ENCODE results near the gene DHPS.

Gene DHPS

GRCh38 chr19:12675399-12675798 is 6.3 kb downstream of the DHPS start:
- DNase-seq (ENCODE audit: low read depth, low spot score), result no peak

GRCh38 chr19:12672744-12673143 is 8.9 kb downstream of the DHPS start:
- no peak for DNase-seq (ENCODE audit: low read depth, low spot score)

- DNase-seq (ENCODE audit: low read depth, low spot score), result no peak
Measured at GRCh38 chr19:12670159-12670928, 11.3 kb downstream of the DHPS start.

- peak; percentile 90 for DNase-seq (ENCODE audit: low read depth, low spot score)
Measured at GRCh38 chr19:12669270-12670158, 12.2 kb downstream of the DHPS start.

GRCh38 chr19:12668932-12669269 is 12.8 kb downstream of the DHPS start:
- DNase-seq (ENCODE audit: low read depth, low spot score), result peak; percentile 59

- no peak for DNase-seq (ENCODE audit: low read depth, low spot score)
Measured at GRCh38 chr19:12668346-12668745, 13.3 kb downstream of the DHPS start.

- no peak for DNase-seq (ENCODE audit: low read depth, low spot score)
Measured at GRCh38 chr19:12667731-12668302, 13.9 kb downstream of the DHPS start.

- DNase-seq (ENCODE audit: low read depth, low spot score), result peak; percentile 91
Measured at GRCh38 chr19:12666265-12667048, 15.2 kb downstream of the DHPS start, which contains the start of the genes MAN2B1 and WDR83. Gene MAN2B1, minus strand, starts transcription at chr19:12666742. Its CDS starts 41 bp downstream, at chr19:12666701. Gene WDR83, plus strand, starts transcription at chr19:12666807. Its CDS starts 2,984 bp downstream, at chr19:12669791.

GRCh38 chr19:12665671-12666264 is 15.9 kb downstream of the DHPS start:
- DNase-seq (ENCODE audit: low read depth, low spot score), result no peak

GRCh38 chr19:12665281-12665573 is 16.5 kb downstream of the DHPS start:
- DNase-seq (ENCODE audit: low read depth, low spot score), result no peak

- DNase-seq (ENCODE audit: low read depth, low spot score), result no peak
Measured at GRCh38 chr19:12664406-12665280, 17.0 kb downstream of the DHPS start.

- DNase-seq (ENCODE audit: low read depth, low spot score), result no peak
Measured at GRCh38 chr19:12660980-12661379, 20.7 kb downstream of the DHPS start.

GRCh38 chr19:12657966-12658365 is 23.7 kb downstream of the DHPS start:
- DNase-seq (ENCODE audit: low read depth, low spot score), result no peak

- no peak for DNase-seq (ENCODE audit: low read depth, low spot score)
Measured at GRCh38 chr19:12656899-12657571, 24.6 kb downstream of the DHPS start.

GRCh38 chr19:12655546-12655945 is 26.1 kb downstream of the DHPS start:
- no peak for DNase-seq (ENCODE audit: low read depth, low spot score)

GRCh38 chr19:12652219-12652618 is 29.5 kb downstream of the DHPS start:
- DNase-seq (ENCODE audit: low read depth, low spot score), result no peak

- DNase-seq (ENCODE audit: low read depth, low spot score), result no peak
Measured at GRCh38 chr19:12649941-12650340, 31.7 kb downstream of the DHPS start.

- peak; percentile 31 for DNase-seq (ENCODE audit: low read depth, low spot score)
Measured at GRCh38 chr19:12648088-12648487, 33.6 kb downstream of the DHPS start.

GRCh38 chr19:12647490-12648071 is 34.1 kb downstream of the DHPS start:
- DNase-seq (ENCODE audit: low read depth, low spot score), result peak; percentile 44

All from astrocyte of the hippocampus (primary cell).